Measurements from ENCODE around the gene CCDC18.
A peak's percentile ranks its signal among the peaks of the same experiment; 100 is the strongest.
"Not testable (repeated sequence)": the region's sequence is repeated elsewhere in the genome, so short reads cannot be mapped to it uniquely, and the experiment has no call there.

Gene CCDC18

DNA sequence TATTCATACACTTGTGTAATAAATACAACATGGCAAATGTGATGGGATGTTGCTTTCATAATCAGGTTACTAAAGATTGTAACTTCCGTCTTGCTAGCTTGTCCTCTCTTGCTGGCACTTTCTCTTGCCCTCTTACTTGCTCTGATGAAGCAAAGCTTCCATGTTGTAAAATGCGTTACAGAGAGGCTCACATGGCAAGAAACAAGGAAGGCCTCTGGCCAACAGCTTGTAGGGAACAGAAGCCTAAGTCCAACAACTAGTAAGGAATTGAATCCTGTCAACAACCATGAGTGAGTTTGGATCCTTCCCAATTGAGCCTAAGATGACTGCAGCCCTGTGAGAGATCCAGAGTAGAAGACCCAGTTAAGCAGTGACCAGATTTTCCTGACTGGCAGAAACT, 15.7 kb upstream of the CCDC18 start:
- no peak for DNase-seq
- H3K27ac Mint-ChIP-seq, result peak overlapping the region; percentile 50
- no peak overlapping the region for H3K4me3 Mint-ChIP-seq
- TF ChIP-seq, protein P1, sequence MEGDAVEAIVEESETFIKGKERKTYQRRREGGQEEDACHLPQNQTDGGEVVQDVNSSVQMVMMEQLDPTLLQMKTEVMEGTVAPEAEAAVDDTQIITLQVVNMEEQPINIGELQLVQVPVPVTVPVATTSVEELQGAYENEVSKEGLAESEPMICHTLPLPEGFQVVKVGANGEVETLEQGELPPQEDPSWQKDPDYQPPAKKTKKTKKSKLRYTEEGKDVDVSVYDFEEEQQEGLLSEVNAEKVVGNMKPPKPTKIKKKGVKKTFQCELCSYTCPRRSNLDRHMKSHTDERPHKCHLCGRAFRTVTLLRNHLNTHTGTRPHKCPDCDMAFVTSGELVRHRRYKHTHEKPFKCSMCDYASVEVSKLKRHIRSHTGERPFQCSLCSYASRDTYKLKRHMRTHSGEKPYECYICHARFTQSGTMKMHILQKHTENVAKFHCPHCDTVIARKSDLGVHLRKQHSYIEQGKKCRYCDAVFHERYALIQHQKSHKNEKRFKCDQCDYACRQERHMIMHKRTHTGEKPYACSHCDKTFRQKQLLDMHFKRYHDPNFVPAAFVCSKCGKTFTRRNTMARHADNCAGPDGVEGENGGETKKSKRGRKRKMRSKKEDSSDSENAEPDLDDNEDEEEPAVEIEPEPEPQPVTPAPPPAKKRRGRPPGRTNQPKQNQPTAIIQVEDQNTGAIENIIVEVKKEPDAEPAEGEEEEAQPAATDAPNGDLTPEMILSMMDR (IDR thresholded peaks at IDR 0.05), result no peak
- no peaks in the 10 kb centered on the region for H3K4me1 Mint-ChIP-seq
- peaks cover 73% of the 10 kb centered on the region for H3K36me3 Mint-ChIP-seq (ENCODE audit: low read depth)
- H3K27me3 Mint-ChIP-seq (ENCODE audit: low read depth, poor library complexity), result peaks cover 4% of the 10 kb centered on the region
- H3K9me3 Mint-ChIP-seq, result peaks cover 41% of the 10 kb centered on the region

DNA sequence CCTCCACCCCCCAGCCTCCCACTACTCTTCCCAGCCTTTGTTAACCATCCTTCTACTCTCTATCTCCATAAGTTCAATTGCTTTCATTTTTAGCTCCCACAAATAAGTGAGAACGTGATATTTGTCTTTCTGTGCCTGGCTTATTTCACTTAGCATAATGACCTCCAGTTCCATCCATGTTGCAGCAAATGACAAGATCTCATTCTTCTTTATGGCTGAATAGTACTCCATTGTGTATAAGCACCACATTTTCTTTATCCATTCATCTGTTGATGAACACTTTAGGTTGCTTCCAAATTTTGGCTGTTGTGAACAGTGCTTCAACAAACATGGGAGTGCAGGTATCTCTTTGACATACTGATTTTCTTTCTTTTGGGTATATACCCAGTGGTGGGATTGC, 14.6 kb upstream of the CCDC18 start:
- DNase-seq; H3K4me1 Mint-ChIP-seq; H3K27ac Mint-ChIP-seq; H3K27me3 Mint-ChIP-seq (ENCODE audit: low read depth, poor library complexity); H3K4me3 Mint-ChIP-seq: not testable (repeated sequence)
- peaks cover 77% of the 10 kb centered on the region for H3K36me3 Mint-ChIP-seq (ENCODE audit: low read depth)
- peaks cover 46% of the 10 kb centered on the region for H3K9me3 Mint-ChIP-seq

DNA sequence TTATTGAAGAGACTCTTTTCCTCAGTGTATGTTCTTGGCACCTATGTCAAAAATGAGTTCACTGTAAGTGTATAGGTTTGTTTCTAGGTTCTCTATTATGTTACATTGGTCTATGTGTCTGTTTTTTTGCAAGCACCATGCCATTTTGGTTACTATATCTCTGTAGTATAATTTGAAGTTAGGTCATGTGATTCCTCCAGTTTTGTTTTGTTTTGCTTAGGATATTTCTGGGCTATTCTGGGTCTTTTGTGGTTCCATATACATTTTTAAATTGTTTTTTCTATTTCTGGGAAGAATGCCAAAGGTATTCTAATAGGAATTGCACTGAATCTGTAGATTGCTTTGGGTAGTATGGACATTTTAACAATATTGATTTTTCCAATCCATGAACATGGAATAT, 13.5 kb upstream of the CCDC18 start:
- Mint-ChIP-seq H3K4me1 (peaks cover 9% of the 10 kb centered on the region), H3K4me3 (no peak overlapping the region), H3K36me3 (ENCODE audit: low read depth) (peaks cover 77% of the 10 kb centered on the region), H3K9me3 (peaks cover 54% of the 10 kb centered on the region), H3K27me3 (ENCODE audit: low read depth, poor library complexity) (peaks cover 4% of the 10 kb centered on the region), H3K27ac (no peak overlapping the region)
- DNase-seq, result no peak
- TF ChIP-seq, protein P1 (IDR thresholded peaks at IDR 0.05), result no peak

DNA sequence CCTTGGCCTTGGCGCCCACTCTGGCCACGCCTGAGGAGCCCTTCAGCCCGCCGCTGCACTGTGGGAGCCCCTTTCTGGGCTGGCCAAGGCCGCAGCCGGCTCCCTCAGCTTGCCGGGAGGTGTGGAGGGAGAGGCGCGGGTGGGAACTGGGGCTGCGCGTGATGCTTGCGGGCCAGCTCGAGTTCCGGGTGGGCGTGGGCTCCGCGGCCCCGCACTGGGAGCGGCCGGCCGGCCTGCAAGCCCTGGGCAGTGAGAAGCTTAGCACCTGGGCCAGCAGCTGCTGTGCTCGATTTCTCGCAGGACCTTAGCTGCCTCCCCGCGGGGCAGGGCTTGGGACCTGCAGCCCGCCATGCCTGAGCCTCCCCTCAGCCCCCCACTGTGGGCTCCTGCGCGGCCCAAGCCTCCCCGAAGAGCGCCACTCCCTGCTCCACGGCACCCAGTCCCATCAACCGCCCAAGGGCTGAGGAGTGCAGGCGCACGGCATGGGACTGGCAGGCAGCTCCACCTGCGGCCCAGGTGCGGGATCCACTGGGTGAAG, 10.3 kb upstream of the CCDC18 start:
- H3K36me3 Mint-ChIP-seq (ENCODE audit: low read depth), result peaks cover 85% of the 10 kb centered on the region
- H3K27me3 Mint-ChIP-seq (ENCODE audit: low read depth, poor library complexity); H3K27ac Mint-ChIP-seq; DNase-seq; H3K4me3 Mint-ChIP-seq; H3K4me1 Mint-ChIP-seq: not testable (repeated sequence)
- peaks cover 62% of the 10 kb centered on the region for H3K9me3 Mint-ChIP-seq

DNA sequence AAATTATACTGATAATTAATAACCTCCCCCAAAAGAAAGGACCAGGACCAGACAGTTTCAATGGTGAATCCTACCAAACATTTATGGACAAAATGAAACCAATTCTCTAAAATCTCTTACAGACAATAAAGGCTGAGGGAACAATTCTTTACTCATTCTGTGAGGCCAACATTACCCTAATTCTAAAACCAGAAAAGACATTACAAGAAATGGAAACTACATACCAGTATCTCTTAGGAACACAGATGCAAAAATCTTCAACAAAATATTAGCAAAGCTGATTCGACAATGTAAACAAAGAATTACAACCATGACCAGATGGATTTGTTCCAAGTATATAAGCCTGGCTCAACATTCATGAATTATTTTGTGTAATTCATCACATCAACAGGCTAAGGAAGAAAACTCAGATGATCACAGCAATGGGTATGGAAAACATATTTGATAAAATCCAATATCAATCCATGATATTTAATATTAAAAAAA, 8.9 kb upstream of the CCDC18 start:
- no peak overlapping the region for H3K4me3 Mint-ChIP-seq
- H3K9me3 Mint-ChIP-seq, result peaks cover 52% of the 10 kb centered on the region
- H3K27ac Mint-ChIP-seq, result peak overlapping the region; percentile 95
- TF ChIP-seq, protein P1 (IDR thresholded peaks at IDR 0.05), result no peak
- peaks cover 85% of the 10 kb centered on the region for H3K36me3 Mint-ChIP-seq (ENCODE audit: low read depth)
- H3K27me3 Mint-ChIP-seq (ENCODE audit: low read depth, poor library complexity), result peaks cover 4% of the 10 kb centered on the region
- DNase-seq, result no peak
- peaks cover 9% of the 10 kb centered on the region for H3K4me1 Mint-ChIP-seq

DNA sequence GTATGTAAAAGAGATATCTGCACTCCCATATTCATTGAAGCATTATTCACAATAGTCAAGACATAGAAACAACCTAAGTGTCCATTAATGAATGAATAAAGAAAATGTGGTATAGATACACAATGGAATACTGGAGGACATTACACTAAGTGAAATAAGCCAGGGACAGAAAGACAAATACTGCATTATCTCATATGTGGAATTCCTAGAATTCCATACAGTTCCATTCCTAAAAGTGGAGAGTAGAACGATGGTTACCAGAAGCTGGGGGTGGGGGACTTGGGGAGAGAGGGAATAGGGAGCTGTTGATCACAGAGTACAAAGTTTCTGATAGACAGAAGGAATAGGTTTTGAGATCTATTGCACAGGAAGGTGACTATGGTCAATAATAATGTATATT, 7.7 kb upstream of the CCDC18 start:
- DNase-seq, result no peak
- peaks cover 40% of the 10 kb centered on the region for H3K9me3 Mint-ChIP-seq
- H3K4me1 Mint-ChIP-seq, result peaks cover 15% of the 10 kb centered on the region
- H3K36me3 Mint-ChIP-seq (ENCODE audit: low read depth), result peaks cover 75% of the 10 kb centered on the region
- H3K4me3 Mint-ChIP-seq, result no peak overlapping the region
- H3K27me3 Mint-ChIP-seq (ENCODE audit: low read depth, poor library complexity), result peaks cover 4% of the 10 kb centered on the region
- H3K27ac Mint-ChIP-seq, result no peak overlapping the region
- TF ChIP-seq, protein P1 (IDR thresholded peaks at IDR 0.05), result no peak

DNA sequence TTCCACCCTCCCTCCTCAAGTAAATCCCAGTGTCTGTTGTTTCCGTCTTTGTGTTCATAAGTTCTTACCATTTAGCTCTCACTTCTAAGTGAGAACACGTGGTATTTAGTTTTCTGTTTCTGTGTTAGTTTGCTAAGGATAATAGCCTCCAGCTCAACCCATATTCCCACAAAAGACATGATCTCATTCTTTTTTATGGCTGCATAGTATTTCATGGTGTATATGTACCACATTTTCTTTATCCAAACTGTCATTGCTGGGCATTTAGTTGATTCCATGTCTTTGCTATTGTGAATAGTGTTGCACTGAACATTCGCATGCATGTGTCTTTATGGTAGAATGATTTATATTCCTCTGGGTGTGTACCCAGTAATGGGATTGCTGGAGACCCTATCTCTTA, 5.9 kb upstream of the CCDC18 start:
- H3K4me3 Mint-ChIP-seq; H3K27ac Mint-ChIP-seq; H3K27me3 Mint-ChIP-seq (ENCODE audit: low read depth, poor library complexity); DNase-seq: not testable (repeated sequence)
- peaks cover 27% of the 10 kb centered on the region for H3K4me1 Mint-ChIP-seq
- H3K9me3 Mint-ChIP-seq, result peaks cover 23% of the 10 kb centered on the region
- H3K36me3 Mint-ChIP-seq (ENCODE audit: low read depth), result peaks cover 56% of the 10 kb centered on the region

All from nephron progenitor cell (in vitro differentiated cells).